ENCODE measurements around the gene BLOC1S3.

The BLOC1S3 gene

DNA sequence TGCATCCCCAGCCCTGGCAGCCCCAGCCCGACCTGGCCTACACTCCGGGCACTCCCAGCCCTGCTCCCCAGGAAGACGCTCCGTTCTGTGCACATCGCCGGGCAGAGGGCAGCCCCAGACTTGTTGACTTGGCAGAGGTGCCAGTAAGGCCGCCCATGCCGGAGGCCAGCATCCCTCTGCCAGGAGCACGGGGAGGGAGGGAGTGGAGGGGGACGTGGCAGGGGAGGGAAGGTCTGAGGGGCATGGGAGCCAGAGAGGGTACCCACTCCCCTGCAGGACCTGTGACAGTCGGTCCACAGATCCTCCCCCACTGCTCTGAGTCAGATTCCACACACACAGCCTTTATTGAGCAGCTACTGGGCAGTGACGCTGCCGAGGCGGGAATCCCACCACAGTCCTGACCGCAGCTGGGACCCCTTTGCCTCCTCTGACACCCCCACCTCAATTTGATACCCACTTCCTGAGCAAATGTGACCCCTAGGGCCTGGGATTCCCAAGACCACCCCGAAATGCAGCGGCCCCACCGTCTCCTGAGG lies 15.9 kb upstream of the BLOC1S3 start:
- DNase-seq (ENCODE audit: low read depth), result no peak

DNA sequence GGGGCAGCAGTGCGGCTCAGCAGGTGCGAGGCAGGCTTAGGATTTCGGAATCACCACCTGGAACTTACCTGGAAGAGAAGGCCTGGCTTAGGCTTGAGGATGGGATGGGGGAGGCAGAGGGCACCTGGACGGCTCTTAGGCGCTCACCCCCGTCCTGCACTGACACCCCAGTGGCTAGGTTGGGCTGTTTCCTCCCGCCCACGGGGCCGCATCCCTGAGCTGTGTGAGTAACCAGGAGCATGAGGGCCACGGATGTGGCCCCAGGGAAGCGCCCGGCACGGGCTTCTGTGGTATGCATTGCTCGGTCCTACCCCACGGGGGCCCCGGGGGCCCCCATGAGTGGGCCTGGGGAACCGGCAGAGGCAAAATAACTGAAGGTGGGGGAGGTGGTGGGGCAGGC lies 15.4 kb upstream of the BLOC1S3 start:
- no peak for DNase-seq (ENCODE audit: low read depth)

DNA sequence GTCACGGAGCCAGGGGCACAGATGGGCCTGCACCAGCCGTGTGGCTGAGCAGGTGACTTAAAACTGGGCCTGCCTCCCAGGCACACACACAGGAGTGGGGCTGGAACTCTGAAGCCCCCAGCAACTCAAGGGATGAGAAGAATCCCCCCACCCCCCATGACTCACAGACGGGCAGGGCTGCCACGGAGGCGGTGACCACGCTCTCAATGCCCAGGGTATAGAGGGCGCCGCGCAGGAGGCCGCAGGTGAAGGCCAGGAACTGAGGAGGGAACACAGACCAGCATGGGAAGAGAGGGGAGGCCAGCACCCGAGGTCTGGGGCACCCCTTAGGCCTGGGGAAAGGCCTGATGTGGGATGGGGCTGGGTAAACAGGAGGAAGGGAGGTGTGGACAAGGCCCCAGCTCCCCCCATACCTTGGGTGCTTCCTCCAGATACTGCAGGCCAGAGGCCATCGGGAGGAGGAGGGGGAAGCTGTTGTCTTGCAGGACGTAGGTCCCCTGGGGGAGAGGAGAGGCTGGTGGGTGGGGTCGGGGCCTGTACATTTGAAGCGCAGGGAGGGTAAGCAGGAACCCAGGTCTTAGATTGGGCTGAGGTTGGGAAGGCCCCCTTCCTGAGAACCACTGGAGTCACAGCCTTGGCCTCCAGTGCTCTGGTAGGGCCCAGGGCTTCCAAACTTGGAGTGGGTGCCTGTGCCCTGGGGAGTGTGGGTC lies 14.7 kb upstream of the BLOC1S3 start:
- DNase-seq (ENCODE audit: low read depth), result no peak

DNA sequence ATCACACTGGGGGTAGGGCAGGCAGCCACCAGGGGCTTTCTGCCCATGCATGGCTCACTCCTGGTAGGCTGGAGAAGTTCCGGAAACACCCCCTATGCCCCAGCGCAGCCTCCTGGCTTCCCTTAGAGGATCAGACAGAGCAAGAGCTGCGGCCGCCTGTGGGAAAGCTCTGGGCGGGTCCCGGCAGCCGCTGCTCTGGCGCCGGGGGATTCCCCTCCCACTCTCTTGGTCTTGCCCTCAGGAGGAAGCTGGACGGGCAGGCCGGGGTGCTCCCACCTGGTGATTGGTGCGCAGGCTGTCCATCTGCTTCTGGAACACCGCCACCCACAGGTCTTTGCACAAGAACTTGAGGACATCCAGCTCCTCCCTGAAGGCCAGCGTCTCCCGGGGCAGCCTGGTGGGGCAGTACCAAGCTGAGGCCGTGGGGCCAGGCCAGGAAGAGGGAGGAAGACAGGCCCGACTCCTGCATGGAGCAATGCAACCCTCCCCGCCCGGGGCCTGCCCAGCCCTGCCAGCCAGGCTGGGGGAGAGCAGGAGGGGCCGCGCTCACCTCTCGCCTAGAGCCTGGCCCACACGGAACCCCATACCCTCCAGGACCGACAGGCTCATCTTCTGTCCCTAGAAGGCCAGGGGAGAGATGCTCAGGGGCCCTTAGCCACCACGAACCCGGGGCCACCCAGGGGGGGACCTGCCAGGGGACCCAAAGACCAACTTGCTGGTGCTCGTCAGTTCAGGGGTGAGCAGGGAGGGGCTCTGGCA lies 13.8 kb upstream of the BLOC1S3 start:
- no peak for DNase-seq (ENCODE audit: low read depth)

DNA sequence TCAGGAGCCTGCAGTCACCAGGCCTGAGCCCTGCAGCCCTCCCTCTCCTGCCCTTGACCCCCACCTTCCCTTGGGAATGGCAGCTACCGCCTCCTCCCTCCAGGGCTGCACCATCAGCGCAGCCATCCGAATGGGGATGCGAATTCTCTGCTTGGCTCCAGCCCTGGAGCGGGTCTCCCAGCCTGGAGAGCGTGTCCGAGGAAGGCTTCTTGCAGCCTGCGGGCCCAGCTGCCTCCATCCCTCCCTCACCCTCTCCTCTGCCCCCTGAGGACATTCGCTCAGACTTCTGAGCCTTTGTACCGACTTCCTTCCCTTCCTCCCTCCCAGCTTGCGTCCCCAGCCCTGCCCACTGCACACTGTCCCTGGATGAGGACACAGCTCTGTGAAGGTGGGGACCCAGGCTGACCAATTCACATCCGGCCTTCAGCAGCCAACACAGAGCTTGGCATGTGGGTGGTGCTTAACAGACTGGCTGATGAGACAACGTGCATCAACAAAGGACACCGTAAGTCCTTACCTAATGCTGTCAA lies 11.8 kb upstream of the BLOC1S3 start:
- DNase-seq (ENCODE audit: low read depth), result no peak

DNA sequence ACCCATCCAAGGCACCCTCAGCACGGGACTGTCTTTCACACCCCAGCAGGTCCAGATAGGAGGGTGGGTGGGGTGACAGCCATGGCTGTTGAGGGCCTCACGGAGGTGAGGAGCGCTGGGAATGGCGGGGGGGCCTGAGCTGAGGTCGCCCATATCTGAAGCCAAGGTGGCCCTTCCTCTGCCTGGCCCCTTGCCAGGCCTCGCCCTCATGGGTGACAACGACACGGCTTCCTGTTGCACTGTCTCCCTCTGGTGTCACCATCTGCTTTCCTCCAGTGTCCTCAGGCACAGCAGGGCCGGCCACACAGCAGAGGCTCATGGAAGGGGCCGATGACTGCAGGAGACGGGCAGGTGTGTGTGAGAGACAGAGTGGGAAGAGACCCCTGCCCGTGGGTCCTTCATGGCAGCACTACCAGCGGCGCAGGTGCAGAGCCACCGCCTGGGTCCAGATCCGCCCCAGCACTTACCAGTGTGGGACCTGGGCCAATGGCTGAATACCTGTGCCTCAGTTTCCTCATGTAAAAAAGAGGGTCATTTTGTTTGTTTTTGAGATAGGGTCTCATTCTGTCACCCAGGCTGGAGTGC lies 9.7 kb upstream of the BLOC1S3 start:
- DNase-seq (ENCODE audit: low read depth), result no peak

DNA sequence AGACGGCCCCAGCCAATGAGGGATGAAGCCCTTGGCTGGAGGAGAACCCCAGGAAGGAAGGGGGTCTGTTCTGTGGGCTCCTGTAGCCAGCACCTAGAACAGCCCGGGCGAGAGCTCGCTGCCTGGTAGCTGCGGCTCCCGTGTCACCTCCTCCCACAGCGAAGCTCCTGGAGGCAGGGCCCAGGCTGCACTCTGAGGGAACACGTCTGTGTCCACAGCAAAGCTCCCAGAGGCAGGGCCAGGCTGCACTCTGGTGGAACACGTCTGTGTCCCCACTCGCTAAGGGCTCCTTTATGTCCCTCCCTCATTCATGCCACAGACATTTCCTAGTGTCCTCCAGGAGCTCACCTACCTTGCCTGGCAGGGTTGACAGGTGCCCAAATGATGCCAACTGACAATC lies 9.0 kb upstream of the BLOC1S3 start:
- no peak for DNase-seq (ENCODE audit: low read depth)

DNA sequence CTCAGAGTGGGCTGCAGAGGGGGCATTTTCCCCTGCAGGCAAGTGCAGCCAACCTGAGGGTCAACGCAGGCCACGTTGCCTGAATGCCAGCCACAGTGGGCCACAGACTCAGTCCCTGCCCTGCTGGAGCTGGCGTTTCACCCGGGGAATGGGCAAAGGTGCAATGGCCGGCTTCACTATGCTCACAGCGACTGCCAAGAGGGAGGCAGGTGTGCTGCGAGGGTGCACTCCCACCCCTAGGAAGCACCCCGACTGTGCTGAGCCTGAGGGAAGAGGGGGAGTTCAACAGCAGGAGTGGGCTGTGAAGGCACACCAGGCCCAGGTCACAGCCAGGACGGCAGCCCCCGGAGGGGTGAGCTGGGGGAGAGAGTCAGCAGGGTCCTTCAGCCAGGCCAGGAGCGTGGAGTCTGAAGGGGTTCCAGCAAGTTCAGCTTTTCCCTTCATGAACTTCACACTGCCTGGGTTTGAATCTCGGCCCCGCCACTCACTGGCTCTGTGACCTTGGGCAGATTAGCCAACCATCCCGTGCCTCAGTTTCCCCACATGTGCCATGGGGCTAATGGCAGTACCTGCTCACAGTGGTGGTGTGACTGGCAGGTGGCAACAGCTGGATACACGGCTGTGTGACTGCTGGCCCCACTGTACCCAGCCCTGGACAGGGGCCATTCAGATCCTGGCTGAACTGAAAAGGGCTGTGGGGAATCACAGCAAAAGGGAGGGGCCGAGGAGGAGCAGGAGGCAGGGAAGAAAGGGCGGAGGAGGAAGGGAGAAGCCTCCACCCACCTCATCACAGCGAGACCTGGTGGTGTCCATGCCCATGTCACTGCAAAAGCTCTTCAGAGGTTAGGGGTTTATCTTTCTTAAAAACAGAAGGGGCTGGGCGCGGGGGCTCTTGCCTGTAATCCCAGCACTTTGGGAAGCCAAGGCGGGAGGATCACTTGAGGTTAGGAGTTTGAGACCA lies 8.2 kb upstream of the BLOC1S3 start:
- DNase-seq (ENCODE audit: low read depth), result no peak

DNA sequence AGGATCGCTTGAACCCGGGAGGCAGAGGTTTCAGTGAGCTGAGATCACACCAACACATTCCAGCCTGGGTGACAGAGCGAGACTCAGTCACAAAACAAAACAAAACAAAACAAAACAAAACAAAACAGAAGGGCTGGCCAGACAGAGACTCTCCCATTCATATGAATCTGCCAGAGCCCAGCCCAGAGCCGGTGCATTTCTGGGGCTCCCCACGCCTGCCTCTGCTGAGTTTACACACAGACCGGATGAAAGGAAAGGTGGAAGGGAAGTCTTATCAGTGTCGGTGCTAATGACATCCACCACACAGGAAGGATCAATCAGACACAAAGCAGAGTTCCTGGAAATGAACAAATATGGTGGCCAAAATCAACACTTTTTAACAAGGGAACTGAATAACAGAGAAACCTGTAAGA lies 7.4 kb upstream of the BLOC1S3 start:
- no peak for DNase-seq (ENCODE audit: low read depth)

DNA sequence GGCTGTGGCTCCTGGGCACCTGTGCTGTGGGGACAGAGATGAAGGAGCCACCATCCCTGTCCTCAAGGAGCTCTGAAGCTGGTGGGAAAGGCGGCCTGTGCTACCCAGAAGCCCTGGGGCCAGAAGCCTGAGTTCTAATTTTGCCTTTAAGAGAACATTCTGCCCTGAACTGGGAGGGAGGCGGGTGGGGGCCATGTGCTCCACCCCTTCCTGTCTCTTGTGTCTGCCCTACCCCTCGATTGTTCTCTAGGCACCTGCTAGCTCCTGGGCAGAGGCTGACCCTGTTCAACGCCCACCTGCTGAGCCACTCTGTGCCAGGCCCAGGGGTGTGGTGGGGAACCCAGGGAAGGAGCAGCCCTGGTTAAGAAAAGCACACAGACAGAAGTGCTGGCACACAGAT lies 6.4 kb upstream of the BLOC1S3 start:
- no peak for DNase-seq (ENCODE audit: low read depth)

DNA sequence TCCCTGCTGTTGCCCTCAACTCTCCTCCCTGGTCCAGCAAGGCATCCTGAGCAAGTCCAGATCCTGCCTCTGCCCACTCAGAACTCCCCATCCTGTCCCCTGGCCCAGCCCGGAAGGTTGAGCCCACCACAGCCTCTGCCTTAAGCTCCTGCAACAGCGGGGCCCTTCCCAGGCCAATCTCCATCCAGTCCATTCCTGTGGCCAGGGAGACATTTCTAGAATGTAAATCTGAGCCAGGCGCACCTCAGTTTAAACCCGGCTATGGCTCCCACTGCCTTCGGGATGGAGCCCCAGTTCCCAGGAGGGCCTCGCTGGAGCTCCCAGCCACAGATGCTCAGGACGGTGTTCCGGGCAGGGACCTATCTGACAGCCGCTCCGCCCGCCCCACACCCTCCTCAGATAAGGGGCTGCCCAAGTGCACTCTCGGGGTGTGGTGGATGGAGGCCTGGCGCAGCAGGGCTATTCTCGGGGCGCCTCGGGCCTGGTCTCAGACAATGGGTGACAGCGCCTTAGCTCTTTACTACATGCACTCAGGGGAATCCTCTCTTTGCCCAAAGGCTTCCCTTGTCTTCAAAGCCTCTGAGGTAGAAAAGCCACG lies 5.9 kb upstream of the BLOC1S3 start:
- DNase-seq (ENCODE audit: low read depth), result no peak

DNA sequence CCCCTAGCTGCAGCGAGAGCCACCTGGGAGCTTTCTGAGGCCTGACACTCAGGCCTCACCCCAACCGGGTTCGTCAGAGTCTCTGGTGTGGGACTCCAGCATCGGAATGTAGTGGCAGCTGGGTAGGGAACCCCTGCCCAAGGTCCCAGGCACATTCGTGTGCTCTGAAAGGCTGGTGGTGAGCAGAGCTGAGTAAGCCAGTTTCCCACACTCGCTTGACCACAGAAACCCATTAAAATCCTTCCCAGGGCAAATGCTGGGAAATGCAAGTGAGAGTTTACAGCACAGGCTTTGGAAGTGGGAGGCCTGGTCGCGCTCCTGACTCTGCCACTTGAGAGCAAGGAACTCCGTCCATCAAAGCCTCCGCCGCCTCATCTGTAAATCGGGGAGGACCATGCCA lies 4.8 kb upstream of the BLOC1S3 start:
- DNase-seq (ENCODE audit: low read depth), result no peak

DNA sequence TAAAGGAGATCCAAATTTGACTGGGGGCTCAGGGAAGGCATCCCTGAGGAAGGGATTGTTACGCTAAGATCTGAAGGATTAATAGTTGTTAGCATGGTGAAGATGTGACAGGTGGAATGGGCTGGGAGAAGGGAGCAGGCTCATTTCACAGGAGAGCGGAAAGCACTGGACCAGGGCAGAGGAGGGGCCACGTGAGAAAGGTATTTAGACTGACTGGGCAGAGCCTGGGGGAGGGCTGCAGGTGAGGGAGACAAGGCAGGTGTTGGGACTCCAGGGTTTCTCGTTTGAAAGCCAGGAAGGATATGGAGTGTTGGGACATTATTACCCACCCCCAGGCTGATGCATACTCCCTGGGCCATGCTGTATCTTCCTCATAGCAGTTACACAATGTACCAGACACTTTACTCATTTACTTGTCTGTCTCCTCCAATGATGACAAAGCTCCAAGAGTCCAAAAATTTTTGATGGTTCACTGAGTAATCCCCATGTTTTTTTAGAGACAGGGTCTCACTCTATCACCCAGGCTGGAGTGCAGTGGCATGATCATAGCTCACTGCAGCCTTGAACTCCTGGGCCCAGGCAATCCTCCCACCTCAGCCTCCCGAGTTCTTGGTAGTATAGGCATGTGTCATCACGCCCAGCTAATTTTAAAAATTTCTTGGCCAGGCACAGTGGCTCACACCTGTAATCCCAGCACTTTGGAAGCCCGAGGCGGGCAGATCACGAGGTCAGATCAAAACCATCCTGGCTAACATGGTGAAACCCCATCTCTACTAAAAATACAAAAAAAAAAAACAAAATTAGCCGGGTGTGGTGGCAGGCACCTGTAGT lies 2.9 kb upstream of the BLOC1S3 start:
- DNase-seq (ENCODE audit: low read depth), result no peak

DNA sequence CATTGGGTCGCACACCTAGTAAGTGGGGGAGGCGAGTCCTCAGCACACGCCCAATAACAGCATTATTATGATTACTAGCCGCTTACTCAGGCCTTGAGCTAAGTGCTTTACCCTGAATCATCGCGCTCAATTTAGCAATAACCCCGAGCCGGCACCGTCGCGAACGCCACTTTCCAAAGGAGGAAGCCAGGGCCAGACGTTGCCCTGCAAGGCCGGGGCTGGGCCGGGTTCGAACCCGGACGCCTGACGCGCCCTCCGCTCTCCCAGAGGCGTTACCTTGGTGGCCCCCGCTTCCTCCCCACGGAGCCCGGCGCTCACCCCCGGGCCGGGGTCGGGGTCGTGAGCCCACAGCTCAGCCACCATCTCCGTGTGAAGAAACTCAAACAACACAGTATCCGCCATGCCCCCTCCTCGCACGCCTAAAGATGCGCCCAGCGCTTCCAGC lies 745 bp upstream of the BLOC1S3 start, which contains the start of gene TRAPPC6A:
Gene TRAPPC6A, minus strand, starts transcription at position 421 of the 445 bp plus-strand sequence. Its CDS starts 19 bp downstream, at position 402.
- DNase-seq (ENCODE audit: low read depth), result no peak

DNA sequence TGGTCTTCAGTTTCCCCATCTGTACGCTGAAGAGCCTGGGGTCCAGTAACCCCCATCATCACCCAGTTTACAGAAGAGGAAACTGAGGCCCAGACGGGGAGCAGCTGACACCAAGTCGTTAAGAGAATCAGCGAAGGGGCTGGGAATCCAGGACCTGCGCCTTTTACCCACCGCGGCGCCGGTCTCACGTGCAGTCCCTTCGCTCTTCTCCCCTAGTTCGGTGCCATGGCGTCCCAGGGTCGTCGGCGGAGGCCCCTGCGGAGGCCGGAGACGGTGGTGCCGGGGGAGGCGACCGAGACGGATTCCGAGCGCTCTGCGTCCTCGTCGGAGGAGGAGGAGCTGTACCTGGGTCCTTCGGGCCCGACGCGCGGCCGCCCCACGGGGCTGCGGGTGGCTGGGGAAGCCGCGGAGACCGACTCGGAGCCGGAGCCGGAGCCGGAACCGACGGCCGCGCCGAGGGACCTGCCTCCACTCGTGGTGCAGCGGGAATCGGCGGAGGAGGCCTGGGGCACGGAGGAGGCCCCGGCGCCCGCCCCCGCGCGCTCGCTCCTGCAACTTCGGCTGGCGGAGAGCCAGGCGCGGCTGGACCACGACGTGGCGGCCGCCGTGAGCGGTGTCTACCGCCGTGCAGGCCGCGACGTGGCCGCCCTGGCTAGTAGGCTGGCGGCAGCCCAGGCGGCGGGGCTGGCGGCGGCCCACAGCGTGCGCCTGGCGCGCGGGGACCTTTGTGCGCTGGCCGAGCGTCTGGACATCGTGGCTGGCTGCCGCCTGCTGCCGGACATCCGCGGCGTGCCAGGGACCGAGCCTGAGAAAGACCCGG lies 698 bp downstream of the BLOC1S3 start:
- no peak for DNase-seq (ENCODE audit: low read depth)

DNA sequence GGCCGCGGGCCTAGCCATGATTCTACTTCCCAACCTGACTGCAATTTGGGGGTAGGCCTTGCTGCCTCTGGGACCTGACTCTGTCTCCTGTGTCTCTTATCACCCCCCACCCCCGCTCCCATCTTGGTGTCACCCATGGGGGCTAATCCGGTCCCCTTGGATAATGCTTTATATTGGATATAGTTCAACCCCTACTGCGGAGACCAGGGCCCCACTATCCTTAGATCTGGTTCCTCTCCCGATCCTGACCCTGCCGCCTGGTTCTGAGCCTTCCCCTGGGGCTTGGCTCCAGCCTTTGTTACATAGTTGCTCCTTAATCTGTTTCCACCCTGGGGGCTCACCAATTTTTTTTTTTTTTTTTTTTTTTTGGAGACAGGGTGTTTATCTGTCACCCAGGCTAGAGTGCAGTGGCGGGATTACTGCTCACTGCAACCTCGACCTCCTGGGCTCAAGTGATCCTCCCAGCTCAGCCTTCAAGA lies 1.3 kb downstream of the BLOC1S3 start:
- DNase-seq (ENCODE audit: low read depth), result no peak

DNA sequence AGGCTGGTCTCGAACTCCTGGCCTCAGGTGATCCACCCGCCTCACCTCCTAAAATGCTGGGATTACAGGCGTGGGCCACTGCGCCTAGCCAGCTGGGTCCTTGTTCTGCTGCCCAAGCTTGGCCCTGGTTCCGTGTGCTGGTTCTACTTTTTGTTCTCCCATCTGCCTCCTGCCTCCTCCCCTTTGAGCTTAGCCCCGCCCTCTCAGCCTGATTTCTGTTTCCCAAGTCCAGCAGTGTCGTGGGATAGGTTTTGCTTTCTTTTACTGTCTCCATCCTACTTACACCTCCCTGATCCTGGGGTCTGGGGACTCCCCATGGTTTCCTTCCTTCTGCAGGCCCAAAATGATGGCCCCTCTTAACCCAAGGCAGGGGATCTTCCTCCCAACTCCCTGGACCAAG lies 2.4 kb downstream of the BLOC1S3 start:
- DNase-seq (ENCODE audit: low read depth), result no peak

DNA sequence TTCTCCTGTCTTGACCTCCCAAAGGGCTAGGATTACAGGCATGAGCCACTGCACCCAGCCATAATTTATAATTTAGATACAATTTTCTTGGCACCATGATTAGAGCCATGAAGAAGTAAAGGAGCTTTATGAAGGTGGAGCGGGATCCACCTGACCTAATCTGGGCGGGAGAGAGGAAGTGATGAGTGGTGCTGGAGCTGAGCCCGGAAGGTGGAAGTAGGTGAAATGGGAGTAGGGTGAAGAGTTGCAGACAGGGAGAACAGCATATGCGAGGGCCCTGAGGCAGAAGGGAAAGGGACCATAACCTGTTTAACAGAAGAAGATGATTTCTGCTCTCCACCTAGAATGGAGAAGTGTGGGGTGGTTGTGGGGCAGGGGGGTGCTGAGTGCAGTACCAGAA lies 4.2 kb downstream of the BLOC1S3 start:
- no peak for DNase-seq (ENCODE audit: low read depth)

DNA sequence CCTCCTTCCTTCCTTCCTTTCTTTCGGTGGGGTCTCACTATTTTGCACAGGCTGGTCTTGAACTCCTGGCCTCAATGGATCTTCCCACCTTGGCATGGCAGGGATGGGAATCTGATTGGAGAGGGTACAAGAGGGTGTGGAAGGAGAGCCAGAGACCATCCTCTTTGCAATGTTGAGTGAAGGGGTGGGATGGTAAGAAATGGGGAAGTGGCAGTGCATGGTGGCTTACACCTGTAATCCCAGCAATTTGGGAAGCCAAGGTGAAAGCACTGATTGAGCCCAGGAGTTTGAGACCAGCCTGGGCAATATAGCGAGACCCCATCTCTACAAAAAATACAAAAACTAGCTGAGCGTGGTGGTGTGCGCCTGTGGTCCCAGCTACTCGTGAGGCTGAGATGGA lies 5.5 kb downstream of the BLOC1S3 start:
- no peak for DNase-seq (ENCODE audit: low read depth)

Data from stimulated activated CD4-positive, alpha-beta T cell treated with anti-CD3 and anti-CD28 coated beads, Interleukin-2, amount 100 ng/mL, for 4 hours (primary cell).